GM21528 (cell line): ENCODE results near the gene CRYL1.
"Not testable (repeated sequence)": the region's sequence is repeated elsewhere in the genome, so short reads cannot be mapped to it uniquely, and the experiment has no call there.

Experiments used
- ATAC-seq: cut with Tn5 transposase; IDR thresholded peaks from one replicate; pipeline ENCODE4 v1.9.1; 2021; ENCODE audit warnings: mild to moderate bottlenecking, moderate library complexity; ENCODE audit not compliant: unreplicated experiment, low FRiP score

The CRYL1 gene

GRCh38 chr13:20461860-20462532, 63.7 kb downstream of the CRYL1 start:
- no peak for ATAC-seq

GRCh38 chr13:20461481-20461859, 64.2 kb downstream of the CRYL1 start:
- no peak for ATAC-seq

GRCh38 chr13:20460761-20461160, 64.9 kb downstream of the CRYL1 start:
- no peak for ATAC-seq

GRCh38 chr13:20457670-20458069, 68.0 kb downstream of the CRYL1 start:
- ATAC-seq: no peak

- ATAC-seq: no peak
These were observed 68.9 kb downstream of the CRYL1 start for GRCh38 chr13:20456737-20457136.

- no peak for ATAC-seq
These were observed 74.3 kb downstream of the CRYL1 start for GRCh38 chr13:20451397-20451796.

- no peak for ATAC-seq
These were observed 77.2 kb downstream of the CRYL1 start for GRCh38 chr13:20448470-20448869.

GRCh38 chr13:20446900-20447299, 78.8 kb downstream of the CRYL1 start:
- ATAC-seq: no peak

GRCh38 chr13:20446405-20446804, 79.3 kb downstream of the CRYL1 start:
- ATAC-seq: no peak

- no peak for ATAC-seq
These were observed 82.8 kb downstream of the CRYL1 start for GRCh38 chr13:20442798-20443381.

- ATAC-seq: no peak
These were observed 83.3 kb downstream of the CRYL1 start for GRCh38 chr13:20442375-20442774.

- no peak for ATAC-seq
These were observed 83.8 kb downstream of the CRYL1 start for GRCh38 chr13:20441879-20442278.

- ATAC-seq: no peak
These were observed 84.6 kb downstream of the CRYL1 start for GRCh38 chr13:20441056-20441455.

GRCh38 chr13:20439261-20439660, 86.4 kb downstream of the CRYL1 start:
- no peak for ATAC-seq

GRCh38 chr13:20438801-20439200, 86.9 kb downstream of the CRYL1 start:
- ATAC-seq: no peak

GRCh38 chr13:20436505-20436904, 89.2 kb downstream of the CRYL1 start:
- no peak for ATAC-seq

GRCh38 chr13:20435616-20436368, 89.9 kb downstream of the CRYL1 start:
- no peak for ATAC-seq

- not testable (repeated sequence) for ATAC-seq
These were observed 91.4 kb downstream of the CRYL1 start for GRCh38 chr13:20434210-20434609.

- no peak for ATAC-seq
These were observed 93.8 kb downstream of the CRYL1 start for GRCh38 chr13:20431687-20432384.

- ATAC-seq: no peak
These were observed 94.6 kb downstream of the CRYL1 start for GRCh38 chr13:20431080-20431479.

- no peak for ATAC-seq
These were observed 95.4 kb downstream of the CRYL1 start for GRCh38 chr13:20430296-20430695.
